Measurements from ENCODE around the gene TRIM56.

GRCh38 chr7:101133621-101134398 is 48.5 kb downstream of the TRIM56 start:
- TF ChIP-seq, protein P1, sequence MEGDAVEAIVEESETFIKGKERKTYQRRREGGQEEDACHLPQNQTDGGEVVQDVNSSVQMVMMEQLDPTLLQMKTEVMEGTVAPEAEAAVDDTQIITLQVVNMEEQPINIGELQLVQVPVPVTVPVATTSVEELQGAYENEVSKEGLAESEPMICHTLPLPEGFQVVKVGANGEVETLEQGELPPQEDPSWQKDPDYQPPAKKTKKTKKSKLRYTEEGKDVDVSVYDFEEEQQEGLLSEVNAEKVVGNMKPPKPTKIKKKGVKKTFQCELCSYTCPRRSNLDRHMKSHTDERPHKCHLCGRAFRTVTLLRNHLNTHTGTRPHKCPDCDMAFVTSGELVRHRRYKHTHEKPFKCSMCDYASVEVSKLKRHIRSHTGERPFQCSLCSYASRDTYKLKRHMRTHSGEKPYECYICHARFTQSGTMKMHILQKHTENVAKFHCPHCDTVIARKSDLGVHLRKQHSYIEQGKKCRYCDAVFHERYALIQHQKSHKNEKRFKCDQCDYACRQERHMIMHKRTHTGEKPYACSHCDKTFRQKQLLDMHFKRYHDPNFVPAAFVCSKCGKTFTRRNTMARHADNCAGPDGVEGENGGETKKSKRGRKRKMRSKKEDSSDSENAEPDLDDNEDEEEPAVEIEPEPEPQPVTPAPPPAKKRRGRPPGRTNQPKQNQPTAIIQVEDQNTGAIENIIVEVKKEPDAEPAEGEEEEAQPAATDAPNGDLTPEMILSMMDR (IDR thresholded peaks at IDR 0.05), result no peak
- TF ChIP-seq POLR2A (IDR thresholded peaks at IDR 0.05), result no peak

Measured in adrenal gland (tissue), 5 donors.